IPS-20b (cell line): ENCODE measurements around the gene CTBP1.

Experiments used
- H3K27ac ChIP-seq: one replicate; pipeline ENCODE4 v1.5.1; 2013; ENCODE audit warnings: low read length
- H3K27me3 ChIP-seq: 2 replicates; pipeline ENCODE4 v1.6.1; 2013; ENCODE audit warnings: mild to moderate bottlenecking, low read length, inconsistent platforms; ENCODE audit not compliant: insufficient read depth
- H3K36me3 ChIP-seq: 2 replicates; pipeline ENCODE4 v1.6.1; 2013; ENCODE audit warnings: low read depth, mild to moderate bottlenecking, inconsistent platforms, low read length, moderate library complexity; ENCODE audit not compliant: insufficient read depth
- H3K4me1 ChIP-seq: 2 replicates; pipeline ENCODE4 v1.6.1; 2013; ENCODE audit warnings: mild to moderate bottlenecking, control low read depth, inconsistent platforms, low read length, moderate library complexity; ENCODE audit not compliant: insufficient read depth
- H3K4me3 ChIP-seq: 2 replicates; pipeline ENCODE4 v1.5.1; 2013; ENCODE audit warnings: mild to moderate bottlenecking, low read length, inconsistent platforms
- H3K9ac ChIP-seq: 2 replicates; pipeline ENCODE4 v1.6.1; 2013; ENCODE audit warnings: low read depth, mild to moderate bottlenecking, inconsistent platforms, low read length, moderate library complexity
- H3K9me3 ChIP-seq: 2 replicates; pipeline ENCODE4 v1.6.1; 2013; ENCODE audit warnings: mild to moderate bottlenecking, low read depth, low read length, inconsistent platforms; ENCODE audit not compliant: insufficient read depth

Gene CTBP1

GRCh38 chr4:1234309-1234695 is 14.6 kb downstream of the CTBP1 start:
- H3K9me3 ChIP-seq = no peaks in the 10 kb centered on the region
- H3K27me3 ChIP-seq = no peaks in the 10 kb centered on the region
- H3K27ac ChIP-seq = no peak overlapping the region
- H3K4me1 ChIP-seq = no peaks in the 10 kb centered on the region
- no peak overlapping the region for H3K9ac ChIP-seq
- H3K4me3 ChIP-seq = no peak overlapping the region
- H3K36me3 ChIP-seq = peaks cover 86% of the 10 kb centered on the region

DNA sequence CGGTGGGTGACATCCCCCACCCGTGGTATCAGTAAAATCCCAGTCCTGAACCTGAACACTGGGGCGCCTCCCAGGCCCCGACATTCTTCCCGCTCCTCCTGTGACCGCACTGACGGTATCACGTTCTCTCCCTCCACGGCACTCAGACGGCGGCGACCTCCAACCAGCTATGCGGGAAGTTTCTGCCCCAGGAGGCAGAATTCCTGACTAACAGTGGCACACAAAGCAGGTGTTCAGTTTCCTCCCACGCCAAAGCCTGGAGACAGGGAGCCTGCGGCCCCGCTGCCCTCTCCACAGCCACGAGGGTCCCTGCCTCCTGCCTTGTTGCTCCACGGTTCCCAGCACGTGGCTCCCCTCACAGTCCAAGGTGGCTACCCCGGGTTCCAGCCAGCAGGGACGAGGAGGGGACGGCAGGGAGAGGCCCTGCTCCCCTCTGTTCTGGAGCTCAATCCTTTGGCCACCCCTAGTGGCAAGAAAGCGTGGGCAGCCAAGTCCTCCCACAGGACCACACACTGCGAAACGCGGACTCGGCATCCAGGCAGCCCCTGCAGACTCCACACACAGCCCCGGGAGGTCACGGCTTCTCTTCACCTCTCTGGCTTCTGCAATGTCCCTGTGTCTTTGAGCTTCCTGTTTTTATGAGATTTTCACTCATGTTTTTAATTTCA is 15.2 kb downstream of the CTBP1 start:
- no peak overlapping the region for H3K4me3 ChIP-seq
- H3K36me3 ChIP-seq = peaks cover 81% of the 10 kb centered on the region
- no peak overlapping the region for H3K9ac ChIP-seq
- no peaks in the 10 kb centered on the region for H3K9me3 ChIP-seq
- H3K27me3 ChIP-seq = no peaks in the 10 kb centered on the region
- H3K27ac ChIP-seq = no peak overlapping the region
- H3K4me1 ChIP-seq = no peaks in the 10 kb centered on the region

DNA sequence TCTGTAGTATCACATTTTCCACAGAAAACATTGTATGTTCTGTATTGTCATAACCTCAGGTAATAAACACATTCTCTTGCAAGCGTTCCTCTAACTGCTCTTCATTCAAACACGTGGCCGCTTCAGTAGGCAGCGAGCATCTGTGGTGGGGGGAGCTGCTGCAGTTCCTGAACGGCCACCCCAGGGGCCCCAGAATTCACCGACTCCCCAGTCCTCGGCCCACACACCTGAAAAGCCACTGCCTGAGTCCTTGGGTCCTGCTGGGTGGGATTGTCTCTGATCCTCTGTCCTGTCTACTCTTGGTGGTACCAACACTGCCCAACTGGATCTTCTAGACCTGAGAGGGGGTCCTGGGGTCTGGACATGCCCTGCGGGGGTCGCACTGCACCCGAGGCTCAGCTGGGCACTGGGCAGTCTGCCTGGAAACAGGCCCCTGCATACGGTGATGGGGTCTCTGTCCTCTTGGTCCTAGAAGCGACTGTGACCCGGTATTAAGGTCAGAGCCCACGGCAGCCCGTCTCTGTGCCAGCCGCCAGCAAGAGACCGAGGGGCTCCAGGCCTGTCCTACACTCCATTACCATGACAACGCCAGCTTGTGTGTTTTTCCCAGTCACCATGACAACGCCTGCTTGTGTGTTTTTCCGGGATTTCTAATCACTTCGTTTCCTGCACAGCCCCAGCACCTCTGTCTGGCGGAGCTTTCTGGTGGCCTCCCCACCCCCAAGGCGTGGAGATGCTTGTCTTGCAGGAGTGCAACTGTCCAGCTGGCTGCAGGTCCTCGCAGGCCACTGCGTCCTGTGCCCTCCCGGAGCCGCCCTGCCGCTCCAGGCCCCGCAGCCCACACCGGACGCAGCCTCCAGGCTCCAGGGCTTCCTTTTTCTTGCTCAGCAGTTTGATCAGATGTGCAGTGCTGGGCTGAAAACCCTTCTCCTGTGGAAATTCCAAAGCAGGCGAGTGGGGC is 16.0 kb downstream of the CTBP1 start:
- no peaks in the 10 kb centered on the region for H3K9me3 ChIP-seq
- H3K27ac ChIP-seq = no peak overlapping the region
- H3K36me3 ChIP-seq = peaks cover 79% of the 10 kb centered on the region
- no peaks in the 10 kb centered on the region for H3K4me1 ChIP-seq
- no peak overlapping the region for H3K9ac ChIP-seq
- H3K27me3 ChIP-seq = no peaks in the 10 kb centered on the region
- H3K4me3 ChIP-seq = no peak overlapping the region

GRCh38 chr4:1231637-1232360 is 17.1 kb downstream of the CTBP1 start:
- Histone ChIP-seq H3K36me3 (peaks cover 79% of the 10 kb centered on the region), H3K27ac (no peak overlapping the region), H3K9me3 (no peaks in the 10 kb centered on the region)

DNA sequence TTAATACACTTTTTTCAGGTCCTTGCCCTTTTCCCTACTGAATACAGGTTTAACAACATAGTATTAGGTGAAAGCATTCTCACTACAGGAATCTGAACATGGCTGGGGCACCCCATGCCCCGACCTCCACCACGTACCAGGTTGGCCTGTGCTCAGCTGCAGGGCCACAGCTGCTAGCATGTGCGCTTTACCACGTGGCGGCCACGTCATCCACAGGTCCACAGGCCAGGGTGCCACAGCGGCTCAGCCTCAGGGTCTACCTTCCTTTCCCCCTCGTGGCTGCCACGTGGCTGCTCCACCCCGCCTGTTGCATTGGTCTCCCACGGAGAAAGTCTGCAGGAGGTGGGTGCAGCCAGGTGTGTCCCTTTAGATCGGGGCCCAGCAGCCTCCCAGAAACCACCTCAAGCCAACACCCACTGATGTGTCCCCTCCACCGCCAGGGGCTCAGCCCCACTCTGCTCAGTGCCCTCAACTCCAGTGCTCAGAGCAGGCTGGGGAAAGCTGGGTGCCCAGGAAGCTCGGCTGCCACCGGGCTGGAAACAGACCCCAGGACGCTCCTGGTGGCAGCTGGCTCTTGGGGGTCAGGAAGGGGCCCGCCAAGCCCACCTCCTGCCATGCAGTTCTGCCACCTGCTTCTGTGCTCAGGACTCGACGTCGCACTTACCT is 17.8 kb downstream of the CTBP1 start:
- Histone ChIP-seq H3K27me3 (no peaks in the 10 kb centered on the region), H3K9ac (no peak overlapping the region), H3K4me1 (no peaks in the 10 kb centered on the region), H3K36me3 (peaks cover 78% of the 10 kb centered on the region), H3K9me3 (no peaks in the 10 kb centered on the region), H3K4me3 (no peak overlapping the region), H3K27ac (no peak overlapping the region)

More at GRCh38 chr4:1231637-1232360, 17.1 kb downstream of the CTBP1 start:
- Histone ChIP-seq H3K9ac (no peak overlapping the region), H3K27me3 (no peaks in the 10 kb centered on the region), H3K4me1 (no peaks in the 10 kb centered on the region), H3K4me3 (no peak overlapping the region)

- Histone ChIP-seq H3K27me3 (no peaks in the 10 kb centered on the region), H3K9ac (no peak overlapping the region), H3K27ac (no peak overlapping the region), H3K36me3 (peaks cover 71% of the 10 kb centered on the region), H3K4me3 (no peak overlapping the region), H3K9me3 (no peaks in the 10 kb centered on the region), H3K4me1 (no peaks in the 10 kb centered on the region)
These were observed 18.6 kb downstream of the CTBP1 start for GRCh38 chr4:1230316-1230715.

- Histone ChIP-seq H3K4me1 (no peaks in the 10 kb centered on the region), H3K9me3 (no peaks in the 10 kb centered on the region), H3K27me3 (no peaks in the 10 kb centered on the region), H3K27ac (no peak overlapping the region), H3K36me3 (peaks cover 69% of the 10 kb centered on the region), H3K4me3 (no peak overlapping the region), H3K9ac (no peak overlapping the region)
These were observed 19.6 kb downstream of the CTBP1 start for GRCh38 chr4:1229117-1229849.

GRCh38 chr4:1227816-1228215 is 21.1 kb downstream of the CTBP1 start:
- H3K4me3 ChIP-seq = no peak overlapping the region
- H3K36me3 ChIP-seq = peaks cover 60% of the 10 kb centered on the region
- no peaks in the 10 kb centered on the region for H3K27me3 ChIP-seq
- no peaks in the 10 kb centered on the region for H3K9me3 ChIP-seq
- H3K27ac ChIP-seq = no peak overlapping the region
- no peak overlapping the region for H3K9ac ChIP-seq
- no peaks in the 10 kb centered on the region for H3K4me1 ChIP-seq

GRCh38 chr4:1226598-1226997 is 22.3 kb downstream of the CTBP1 start:
- no peaks in the 10 kb centered on the region for H3K4me1 ChIP-seq
- no peak overlapping the region for H3K27ac ChIP-seq
- H3K27me3 ChIP-seq = no peaks in the 10 kb centered on the region
- peaks cover 49% of the 10 kb centered on the region for H3K36me3 ChIP-seq
- no peaks in the 10 kb centered on the region for H3K9me3 ChIP-seq
- no peak overlapping the region for H3K9ac ChIP-seq
- no peak overlapping the region for H3K4me3 ChIP-seq

- H3K27me3 ChIP-seq = no peaks in the 10 kb centered on the region
- no peak overlapping the region for H3K9ac ChIP-seq
- no peaks in the 10 kb centered on the region for H3K9me3 ChIP-seq
- H3K4me1 ChIP-seq = no peaks in the 10 kb centered on the region
- no peak overlapping the region for H3K4me3 ChIP-seq
- H3K27ac ChIP-seq = no peak overlapping the region
- peaks cover 48% of the 10 kb centered on the region for H3K36me3 ChIP-seq
These were observed 22.8 kb downstream of the CTBP1 start for GRCh38 chr4:1226144-1226481.
